WTC11 (cell line): ENCODE data around the gene AFF3. TPM values are rescaled to one million over a fixed set of nuclear protein-coding genes. Genes with fewer than 3 reads are reported as not detected.

Source experiments
- ATAC-seq: fragments of 200-7000 bp; cut with Tn5 transposase; 2 replicates; pipeline ENCODE4 v1.10.0; 2021; ENCODE audit warnings: mild to moderate bottlenecking, moderate library complexity
- CTCF ChIA-PET: fragments of 300-600 bp; sonication (Branson Sonifier 250); formaldehyde crosslinking; loops from one replicate; lab custom pipeline; 2021; ENCODE audit warnings: antibody characterized with exemption; lab: Charles Lee
- POLR2A ChIA-PET: fragments of 350-600 bp; sonication (Branson Sonifier 250); formaldehyde crosslinking; loops from one replicate; lab custom pipeline; 2021; ENCODE audit warnings: antibody characterized with exemption; lab: Charles Lee
- DNase-seq: peaks from one replicate; pipeline ENCODE4 v3.0.0; 2021; ENCODE audit warnings: low spot score
- H3K27ac Mint-ChIP-seq: 2 replicates; pipeline ENCODE4 v1.8.0; 2021; ENCODE audit warnings: mixed read lengths
- H3K27me3 Mint-ChIP-seq: 2 replicates; pipeline ENCODE4 v1.8.0; 2021; ENCODE audit warnings: low read depth, mild to moderate bottlenecking, moderate library complexity, mixed read lengths
- H3K36me3 Mint-ChIP-seq: 2 replicates; pipeline ENCODE4 v1.8.0; 2021; ENCODE audit warnings: mixed read lengths
- H3K4me1 Mint-ChIP-seq: 2 replicates; pipeline ENCODE4 v1.8.0; 2022; ENCODE audit warnings: mixed read lengths
- H3K4me3 Mint-ChIP-seq: 2 replicates; pipeline ENCODE4 v1.8.0; 2021; ENCODE audit warnings: mild to moderate bottlenecking, moderate library complexity, mixed read lengths
- H3K9me3 Mint-ChIP-seq: 2 replicates; pipeline ENCODE4 v1.8.0; 2021; ENCODE audit warnings: mixed read lengths
- EMX1 ChIP-seq: fragments of 250-450 bp; sonication (Bioruptor Pico); IDR thresholded peaks from 2 replicates; pipeline ENCODE4 v1.8.0; 2021; ENCODE audit warnings: mild to moderate bottlenecking
- FOXP1 ChIP-seq: sonication (generic); formaldehyde crosslinking; IDR thresholded peaks from 2 replicates; pipeline ENCODE4 v1.8.0; 2022; ENCODE audit warnings: missing genetic modification reagents, mild to moderate bottlenecking, moderate library complexity, borderline replicate concordance
- GABPB1 ChIP-seq: sonication (generic); formaldehyde crosslinking; IDR thresholded peaks from 2 replicates; pipeline ENCODE4 v1.8.1; 2023; ENCODE audit warnings: mild to moderate bottlenecking, missing genetic modification reagents
- GRHL2 ChIP-seq: fragments of 250-450 bp; sonication (Bioruptor Pico); IDR thresholded peaks from 2 replicates; pipeline ENCODE4 v1.8.0; 2022; ENCODE audit warnings: mild to moderate bottlenecking, moderate library complexity; ENCODE audit not compliant: insufficient replicate concordance, severe bottlenecking
- IRF2 ChIP-seq: sonication (generic); formaldehyde crosslinking; IDR thresholded peaks from 2 replicates; pipeline ENCODE4 v1.8.0; 2022; ENCODE audit warnings: low read depth, missing genetic modification reagents, borderline replicate concordance
- MXD4 ChIP-seq: fragments of 250-450 bp; sonication (Bioruptor Pico); IDR thresholded peaks from 2 replicates; pipeline ENCODE4 v1.8.0; 2021; ENCODE audit warnings: mild to moderate bottlenecking, moderate library complexity, borderline replicate concordance
- SP1 ChIP-seq: sonication (generic); formaldehyde crosslinking; conservative IDR thresholded peaks from 2 replicates; pipeline ENCODE4 v1.8.1; 2022; ENCODE audit warnings: missing genetic modification reagents
- TEAD4 ChIP-seq: sonication (generic); formaldehyde crosslinking; IDR thresholded peaks from 2 replicates; pipeline ENCODE4 v1.8.0; 2022; ENCODE audit warnings: mild to moderate bottlenecking, missing genetic modification reagents
- ZNF138 ChIP-seq: sonication (generic); formaldehyde crosslinking; conservative IDR thresholded peaks from 2 replicates; pipeline ENCODE4 v1.8.1; 2022; ENCODE audit warnings: mild to moderate bottlenecking, moderate library complexity, missing genetic modification reagents
- ZNF396 ChIP-seq: fragments of 250-450 bp; sonication (Bioruptor Pico); IDR thresholded peaks from 2 replicates; pipeline ENCODE4 v1.8.0; 2021; ENCODE audit warnings: mild to moderate bottlenecking, moderate library complexity, borderline replicate concordance
- ZNF423 ChIP-seq: fragments of 250-450 bp; sonication (Bioruptor Pico); IDR thresholded peaks from 2 replicates; pipeline ENCODE4 v2.1.2; 2022; ENCODE audit warnings: mild to moderate bottlenecking, moderate library complexity
- total RNA-seq: library from RNA; stranded (reverse); gene quantifications from 3 replicates; pipeline ENCODE4 v1.2.3, GENCODE V29; 2021
- TF ChIP-seq, protein P1 (sequence below): fragments of 250-450 bp; sonication (Bioruptor Pico); IDR thresholded peaks from 2 replicates; pipeline ENCODE4 v1.8.0; 2021; ENCODE audit warnings: mild to moderate bottlenecking
- TF ChIP-seq, protein P2 (sequence below): sonication (generic); formaldehyde crosslinking; IDR thresholded peaks from 2 replicates; pipeline ENCODE4 v1.8.0; 2023; ENCODE audit warnings: missing genetic modification reagents, mild to moderate bottlenecking, borderline replicate concordance
- TF ChIP-seq, protein P3 (sequence below): fragments of 250-450 bp; sonication (Bioruptor Pico); IDR thresholded peaks from 2 replicates; pipeline ENCODE4 v1.9.0; 2021; ENCODE audit warnings: moderate library complexity, mild to moderate bottlenecking, inconsistent platforms, borderline replicate concordance
- TF ChIP-seq, protein P4 (sequence below): sonication (generic); formaldehyde crosslinking; IDR thresholded peaks from 2 replicates; pipeline ENCODE4 v1.8.0; 2023; ENCODE audit warnings: missing genetic modification reagents
- TF ChIP-seq, protein P5 (sequence below): sonication (generic); formaldehyde crosslinking; IDR thresholded peaks from 2 replicates; pipeline ENCODE4 v1.8.1; 2022; ENCODE audit warnings: mild to moderate bottlenecking, moderate library complexity, missing genetic modification reagents
- TF ChIP-seq, protein P6 (sequence below): sonication (generic); formaldehyde crosslinking; IDR thresholded peaks from 2 replicates; pipeline ENCODE4 v1.8.1; 2023; ENCODE audit warnings: mild to moderate bottlenecking, missing genetic modification reagents, borderline replicate concordance

The AFF3 gene
- total RNA-seq, 1 experiment from 2014 or later, result 1.2 TPM

DNA sequence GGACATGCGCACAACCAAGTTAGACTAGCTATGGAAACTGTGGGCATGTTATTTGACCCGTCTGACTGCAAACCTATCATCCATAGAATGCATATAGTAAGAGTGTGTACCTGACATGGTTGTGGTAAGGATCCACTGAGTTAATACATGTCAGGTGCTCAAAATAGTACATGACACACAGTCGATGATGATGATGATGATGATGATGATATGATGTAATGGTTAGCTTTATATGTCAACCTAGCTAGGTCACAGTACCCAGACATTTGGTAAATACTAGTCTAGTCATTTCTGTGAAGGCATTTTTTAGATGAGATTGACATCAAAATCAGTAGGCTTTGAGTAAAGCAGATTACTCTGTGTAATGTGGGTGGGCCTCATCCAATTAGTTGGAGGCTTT lies 204.1 kb downstream of the AFF3 start (continued):
- TF ChIP-seq, protein P1, sequence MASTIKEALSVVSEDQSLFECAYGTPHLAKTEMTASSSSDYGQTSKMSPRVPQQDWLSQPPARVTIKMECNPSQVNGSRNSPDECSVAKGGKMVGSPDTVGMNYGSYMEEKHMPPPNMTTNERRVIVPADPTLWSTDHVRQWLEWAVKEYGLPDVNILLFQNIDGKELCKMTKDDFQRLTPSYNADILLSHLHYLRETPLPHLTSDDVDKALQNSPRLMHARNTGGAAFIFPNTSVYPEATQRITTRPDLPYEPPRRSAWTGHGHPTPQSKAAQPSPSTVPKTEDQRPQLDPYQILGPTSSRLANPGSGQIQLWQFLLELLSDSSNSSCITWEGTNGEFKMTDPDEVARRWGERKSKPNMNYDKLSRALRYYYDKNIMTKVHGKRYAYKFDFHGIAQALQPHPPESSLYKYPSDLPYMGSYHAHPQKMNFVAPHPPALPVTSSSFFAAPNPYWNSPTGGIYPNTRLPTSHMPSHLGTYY (CRISPR knock-in tag), result no peak

DNA sequence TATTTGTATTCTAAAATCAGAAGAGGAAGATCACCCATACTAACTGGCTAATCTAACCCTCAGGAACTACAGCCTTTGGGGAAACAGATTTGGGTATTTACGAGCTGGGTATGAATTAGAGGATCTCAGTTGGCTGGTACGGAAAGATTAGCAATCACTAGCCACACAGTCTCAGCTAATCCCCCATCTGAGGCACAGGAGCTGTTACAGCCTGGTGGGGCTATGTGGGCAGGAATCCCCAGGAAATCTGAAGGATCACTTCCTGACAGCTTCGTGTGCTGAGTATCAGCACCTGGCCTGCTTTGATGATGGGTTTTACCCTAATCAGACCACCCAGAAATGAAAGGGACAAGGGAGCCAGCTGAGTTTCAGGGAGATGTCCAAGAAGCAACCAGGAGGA lies 206.3 kb downstream of the AFF3 start:
- Mint-ChIP-seq H3K4me3 (no peak overlapping the region), H3K4me1 (0 out of 2 replicates have a peak, but pooled peaks cover 4% of the 10 kb centered on the region), H3K27me3 (no peaks in the 10 kb centered on the region), H3K9me3 (peaks cover 6% of the 10 kb centered on the region), H3K36me3 (no peaks in the 10 kb centered on the region), H3K27ac (no peak overlapping the region)
- POLR2A ChIA-PET, result no interaction called here
- TF ChIP-seq, protein P2, sequence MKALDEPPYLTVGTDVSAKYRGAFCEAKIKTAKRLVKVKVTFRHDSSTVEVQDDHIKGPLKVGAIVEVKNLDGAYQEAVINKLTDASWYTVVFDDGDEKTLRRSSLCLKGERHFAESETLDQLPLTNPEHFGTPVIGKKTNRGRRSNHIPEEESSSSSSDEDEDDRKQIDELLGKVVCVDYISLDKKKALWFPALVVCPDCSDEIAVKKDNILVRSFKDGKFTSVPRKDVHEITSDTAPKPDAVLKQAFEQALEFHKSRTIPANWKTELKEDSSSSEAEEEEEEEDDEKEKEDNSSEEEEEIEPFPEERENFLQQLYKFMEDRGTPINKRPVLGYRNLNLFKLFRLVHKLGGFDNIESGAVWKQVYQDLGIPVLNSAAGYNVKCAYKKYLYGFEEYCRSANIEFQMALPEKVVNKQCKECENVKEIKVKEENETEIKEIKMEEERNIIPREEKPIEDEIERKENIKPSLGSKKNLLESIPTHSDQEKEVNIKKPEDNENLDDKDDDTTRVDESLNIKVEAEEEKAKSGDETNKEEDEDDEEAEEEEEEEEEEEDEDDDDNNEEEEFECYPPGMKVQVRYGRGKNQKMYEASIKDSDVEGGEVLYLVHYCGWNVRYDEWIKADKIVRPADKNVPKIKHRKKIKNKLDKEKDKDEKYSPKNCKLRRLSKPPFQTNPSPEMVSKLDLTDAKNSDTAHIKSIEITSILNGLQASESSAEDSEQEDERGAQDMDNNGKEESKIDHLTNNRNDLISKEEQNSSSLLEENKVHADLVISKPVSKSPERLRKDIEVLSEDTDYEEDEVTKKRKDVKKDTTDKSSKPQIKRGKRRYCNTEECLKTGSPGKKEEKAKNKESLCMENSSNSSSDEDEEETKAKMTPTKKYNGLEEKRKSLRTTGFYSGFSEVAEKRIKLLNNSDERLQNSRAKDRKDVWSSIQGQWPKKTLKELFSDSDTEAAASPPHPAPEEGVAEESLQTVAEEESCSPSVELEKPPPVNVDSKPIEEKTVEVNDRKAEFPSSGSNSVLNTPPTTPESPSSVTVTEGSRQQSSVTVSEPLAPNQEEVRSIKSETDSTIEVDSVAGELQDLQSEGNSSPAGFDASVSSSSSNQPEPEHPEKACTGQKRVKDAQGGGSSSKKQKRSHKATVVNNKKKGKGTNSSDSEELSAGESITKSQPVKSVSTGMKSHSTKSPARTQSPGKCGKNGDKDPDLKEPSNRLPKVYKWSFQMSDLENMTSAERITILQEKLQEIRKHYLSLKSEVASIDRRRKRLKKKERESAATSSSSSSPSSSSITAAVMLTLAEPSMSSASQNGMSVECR, result no peak
- TF ChIP-seq, protein P3, sequence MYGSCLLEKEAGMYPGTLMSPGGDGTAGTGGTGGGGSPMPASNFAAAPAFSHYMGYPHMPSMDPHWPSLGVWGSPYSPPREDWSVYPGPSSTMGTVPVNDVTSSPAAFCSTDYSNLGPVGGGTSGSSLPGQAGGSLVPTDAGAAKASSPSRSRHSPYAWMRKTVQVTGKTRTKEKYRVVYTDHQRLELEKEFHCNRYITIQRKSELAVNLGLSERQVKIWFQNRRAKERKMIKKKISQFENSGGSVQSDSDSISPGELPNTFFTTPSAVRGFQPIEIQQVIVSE (CRISPR knock-in tag), result no peak
- no peak for TF ChIP-seq ZNF423
- DNase-seq (no peak), ATAC-seq (no peak)
- CTCF ChIA-PET, result interaction anchor here (1.3 kb wide), 1 partner anchor 326 kb away, joined by 5 read pairs; no protein-coding TSS in a partner anchor

DNA sequence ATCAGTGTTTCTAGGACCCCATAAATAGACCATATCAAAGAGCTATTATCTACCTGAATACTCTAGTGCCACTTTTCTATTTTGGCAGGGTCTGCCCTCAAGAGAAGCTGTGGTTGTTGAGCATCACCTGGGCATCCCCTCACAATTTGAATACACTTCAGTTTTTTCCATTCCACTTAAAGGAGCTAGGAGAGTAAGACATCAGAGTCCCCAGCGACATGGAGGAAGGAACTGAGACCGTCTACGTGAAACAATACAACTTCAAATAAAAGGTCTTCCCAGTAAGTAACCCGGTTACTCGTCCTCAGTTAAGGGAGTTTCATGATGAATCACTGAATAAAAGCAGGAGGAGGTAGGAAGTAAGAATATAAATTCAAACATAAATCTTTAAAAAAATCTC lies 206.7 kb downstream of the AFF3 start:
- H3K4me1 Mint-ChIP-seq, result 0 out of 2 replicates have a peak, but pooled peaks cover 4% of the 10 kb centered on the region
- H3K9me3 Mint-ChIP-seq, result peaks cover 6% of the 10 kb centered on the region
- H3K36me3 Mint-ChIP-seq, result no peaks in the 10 kb centered on the region
- H3K27ac Mint-ChIP-seq, result no peak overlapping the region
- DNase-seq (no peak), ATAC-seq (no peak)
- H3K27me3 Mint-ChIP-seq, result no peaks in the 10 kb centered on the region
- ChIA-PET POLR2A (no interaction called here), CTCF (interaction anchor here (1.3 kb wide), 1 partner anchor 327 kb away, joined by 5 read pairs; no protein-coding TSS in a partner anchor)
- TF ChIP-seq, protein P4, sequence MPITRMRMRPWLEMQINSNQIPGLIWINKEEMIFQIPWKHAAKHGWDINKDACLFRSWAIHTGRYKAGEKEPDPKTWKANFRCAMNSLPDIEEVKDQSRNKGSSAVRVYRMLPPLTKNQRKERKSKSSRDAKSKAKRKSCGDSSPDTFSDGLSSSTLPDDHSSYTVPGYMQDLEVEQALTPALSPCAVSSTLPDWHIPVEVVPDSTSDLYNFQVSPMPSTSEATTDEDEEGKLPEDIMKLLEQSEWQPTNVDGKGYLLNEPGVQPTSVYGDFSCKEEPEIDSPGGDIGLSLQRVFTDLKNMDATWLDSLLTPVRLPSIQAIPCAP (CRISPR knock-in tag), result no peak
- no peak for TF ChIP-seq ZNF423
- no peak for TF ChIP-seq SP1 (CRISPR knock-in tag)
- TF ChIP-seq, protein P5, sequence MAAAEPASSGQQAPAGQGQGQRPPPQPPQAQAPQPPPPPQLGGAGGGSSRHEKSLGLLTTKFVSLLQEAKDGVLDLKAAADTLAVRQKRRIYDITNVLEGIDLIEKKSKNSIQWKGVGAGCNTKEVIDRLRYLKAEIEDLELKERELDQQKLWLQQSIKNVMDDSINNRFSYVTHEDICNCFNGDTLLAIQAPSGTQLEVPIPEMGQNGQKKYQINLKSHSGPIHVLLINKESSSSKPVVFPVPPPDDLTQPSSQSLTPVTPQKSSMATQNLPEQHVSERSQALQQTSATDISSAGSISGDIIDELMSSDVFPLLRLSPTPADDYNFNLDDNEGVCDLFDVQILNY (CRISPR knock-in tag), result no peak
- TF ChIP-seq TEAD4, result no peak
- TF ChIP-seq FOXP1 (CRISPR knock-in tag), result no peak
- H3K4me3 Mint-ChIP-seq, result no peak overlapping the region

DNA sequence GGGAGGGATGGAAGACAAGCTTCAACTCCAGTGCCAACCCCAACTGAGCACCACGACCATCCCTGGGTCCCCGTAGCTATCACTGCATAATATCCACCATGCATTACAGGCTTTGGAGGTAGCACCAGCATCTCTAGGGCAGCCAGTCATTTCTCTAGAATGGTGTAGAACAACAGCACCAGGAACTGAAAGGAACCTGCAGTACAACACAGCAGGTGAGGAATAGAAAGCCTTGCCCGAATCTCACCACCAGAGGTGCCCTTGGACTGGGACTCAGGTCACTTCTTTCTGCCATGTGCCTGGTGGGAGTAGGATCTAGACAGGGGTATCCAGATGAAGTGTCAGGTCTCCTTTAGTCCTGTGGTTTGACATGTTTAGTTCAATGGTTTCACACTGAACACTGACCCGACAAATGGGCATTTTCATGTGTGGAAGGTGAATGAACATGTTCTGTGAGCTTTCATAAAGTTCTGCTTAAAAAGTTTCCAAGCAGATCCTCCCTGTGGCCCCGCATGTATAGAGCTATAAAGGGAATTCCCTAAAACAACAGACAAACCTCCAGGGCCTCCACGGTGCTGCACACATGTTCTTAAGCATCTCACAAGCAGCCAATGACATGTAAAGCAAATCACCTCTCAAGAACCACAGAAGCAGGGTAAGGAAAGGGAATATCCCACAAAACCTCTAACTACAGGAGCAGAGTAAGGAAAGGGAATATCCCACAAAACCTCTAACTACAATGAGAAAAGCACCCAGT lies 208.3 kb downstream of the AFF3 start:
- Mint-ChIP-seq H3K4me3 (no peak overlapping the region), H3K9me3 (peaks cover 6% of the 10 kb centered on the region), H3K4me1 (0 out of 2 replicates have a peak, but pooled peaks cover 4% of the 10 kb centered on the region), H3K27ac (no peak overlapping the region), H3K36me3 (no peaks in the 10 kb centered on the region), H3K27me3 (no peaks in the 10 kb centered on the region)
- ATAC-seq, result no peak
- ChIA-PET CTCF (no interaction called here), POLR2A (no interaction called here)
- DNase-seq, result no peak
- TF ChIP-seq GABPB1 (CRISPR knock-in tag), result no peak
- no peak for TF ChIP-seq ZNF138
- TF ChIP-seq EMX1 (CRISPR knock-in tag), result no peak
- TF ChIP-seq GRHL2 (CRISPR knock-in tag), result no peak
- TF ChIP-seq, protein P6, sequence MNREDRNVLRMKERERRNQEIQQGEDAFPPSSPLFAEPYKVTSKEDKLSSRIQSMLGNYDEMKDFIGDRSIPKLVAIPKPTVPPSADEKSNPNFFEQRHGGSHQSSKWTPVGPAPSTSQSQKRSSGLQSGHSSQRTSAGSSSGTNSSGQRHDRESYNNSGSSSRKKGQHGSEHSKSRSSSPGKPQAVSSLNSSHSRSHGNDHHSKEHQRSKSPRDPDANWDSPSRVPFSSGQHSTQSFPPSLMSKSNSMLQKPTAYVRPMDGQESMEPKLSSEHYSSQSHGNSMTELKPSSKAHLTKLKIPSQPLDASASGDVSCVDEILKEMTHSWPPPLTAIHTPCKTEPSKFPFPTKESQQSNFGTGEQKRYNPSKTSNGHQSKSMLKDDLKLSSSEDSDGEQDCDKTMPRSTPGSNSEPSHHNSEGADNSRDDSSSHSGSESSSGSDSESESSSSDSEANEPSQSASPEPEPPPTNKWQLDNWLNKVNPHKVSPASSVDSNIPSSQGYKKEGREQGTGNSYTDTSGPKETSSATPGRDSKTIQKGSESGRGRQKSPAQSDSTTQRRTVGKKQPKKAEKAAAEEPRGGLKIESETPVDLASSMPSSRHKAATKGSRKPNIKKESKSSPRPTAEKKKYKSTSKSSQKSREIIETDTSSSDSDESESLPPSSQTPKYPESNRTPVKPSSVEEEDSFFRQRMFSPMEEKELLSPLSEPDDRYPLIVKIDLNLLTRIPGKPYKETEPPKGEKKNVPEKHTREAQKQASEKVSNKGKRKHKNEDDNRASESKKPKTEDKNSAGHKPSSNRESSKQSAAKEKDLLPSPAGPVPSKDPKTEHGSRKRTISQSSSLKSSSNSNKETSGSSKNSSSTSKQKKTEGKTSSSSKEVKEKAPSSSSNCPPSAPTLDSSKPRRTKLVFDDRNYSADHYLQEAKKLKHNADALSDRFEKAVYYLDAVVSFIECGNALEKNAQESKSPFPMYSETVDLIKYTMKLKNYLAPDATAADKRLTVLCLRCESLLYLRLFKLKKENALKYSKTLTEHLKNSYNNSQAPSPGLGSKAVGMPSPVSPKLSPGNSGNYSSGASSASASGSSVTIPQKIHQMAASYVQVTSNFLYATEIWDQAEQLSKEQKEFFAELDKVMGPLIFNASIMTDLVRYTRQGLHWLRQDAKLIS, result no peak
- no peak for TF ChIP-seq IRF2 (CRISPR knock-in tag)
- no peak for TF ChIP-seq MXD4
- TF ChIP-seq ZNF396, result no peak
